GF-D8 (cell line): ENCODE measurements around the gene YBX2.
"Not testable (repeated sequence)": the region's sequence is repeated elsewhere in the genome, so short reads cannot be mapped to it uniquely, and the experiment has no call there.

Experiments
- DNase-seq: peaks from one replicate; lab custom pipeline; 2025; lab: John Stamatoyannopoulos, UW

YBX2 gene

DNA sequence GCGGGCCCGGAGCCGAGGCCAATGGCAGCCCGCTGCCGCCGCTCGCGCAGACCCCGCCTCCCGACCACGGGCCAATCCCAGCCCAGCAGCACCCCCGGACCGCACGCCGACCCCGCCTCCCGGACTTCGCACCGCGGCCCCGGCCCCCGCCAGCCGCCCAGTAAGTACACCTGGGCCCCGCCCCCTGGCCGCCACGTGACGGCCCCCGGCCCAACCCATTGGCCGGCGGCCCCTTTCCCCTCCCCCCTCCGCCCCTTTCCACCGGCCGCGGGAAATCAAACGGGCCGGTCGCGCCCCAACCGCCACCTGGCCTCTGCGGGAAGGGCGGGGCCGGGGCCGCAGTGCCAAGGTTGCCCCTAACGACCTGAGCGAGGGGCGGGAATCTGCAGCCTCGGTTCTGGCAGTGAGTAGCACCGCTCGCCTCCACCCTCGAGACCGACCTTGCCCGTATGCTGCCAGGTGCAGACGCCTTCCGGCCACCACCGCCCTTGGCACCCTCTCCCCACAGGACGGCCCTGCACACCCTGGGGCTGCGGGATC, at the start of gene YBX2:
Gene YBX2 (minus strand): TSS at position 26 of the 540 bp plus-strand sequence. CDS start 139 bp downstream, outside the sequence.
- DNase-seq: peak; percentile 61

DNA sequence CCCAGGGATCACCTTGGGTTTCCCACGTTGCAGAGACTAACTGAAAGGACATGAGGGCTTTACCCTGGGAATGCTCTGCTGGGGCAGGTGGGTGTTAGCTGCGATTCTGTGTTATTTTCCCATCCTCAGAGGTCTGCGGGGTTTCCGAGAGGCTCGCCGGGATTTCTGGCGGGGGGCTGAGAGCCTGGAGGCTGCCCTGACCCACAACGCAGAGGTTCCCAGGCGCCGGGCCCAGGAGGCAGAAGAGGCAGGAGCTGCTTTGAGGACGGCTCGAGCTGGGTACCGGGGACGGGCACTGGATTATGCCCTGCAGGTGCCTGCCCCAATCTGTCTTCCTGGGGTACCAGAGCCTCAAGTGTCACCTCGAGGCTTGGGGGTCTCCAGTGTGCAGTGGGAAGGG, 48.8 kb upstream of the YBX2 start:
- DNase-seq: no peak

DNA sequence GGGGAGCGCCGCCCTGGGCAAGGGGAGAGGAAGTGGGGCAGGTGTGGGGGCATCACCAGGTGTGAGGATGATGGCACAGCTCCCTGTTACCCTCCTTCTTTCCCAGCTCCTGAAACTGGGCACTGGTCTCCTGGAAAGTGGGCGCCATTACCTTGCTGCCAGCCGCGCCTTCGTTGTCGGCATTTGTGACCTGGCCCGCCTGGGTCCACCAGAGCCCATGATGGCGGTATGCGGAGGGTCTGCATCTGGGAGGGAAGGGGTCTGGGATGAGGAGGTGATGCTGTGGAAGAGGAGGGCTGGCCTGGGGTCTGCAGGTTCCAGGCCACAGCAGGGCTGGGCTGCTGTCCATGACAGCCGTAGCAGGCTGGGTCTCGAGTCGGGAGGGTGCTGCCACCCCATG, 47.4 kb upstream of the YBX2 start:
- DNase-seq: no peak

DNA sequence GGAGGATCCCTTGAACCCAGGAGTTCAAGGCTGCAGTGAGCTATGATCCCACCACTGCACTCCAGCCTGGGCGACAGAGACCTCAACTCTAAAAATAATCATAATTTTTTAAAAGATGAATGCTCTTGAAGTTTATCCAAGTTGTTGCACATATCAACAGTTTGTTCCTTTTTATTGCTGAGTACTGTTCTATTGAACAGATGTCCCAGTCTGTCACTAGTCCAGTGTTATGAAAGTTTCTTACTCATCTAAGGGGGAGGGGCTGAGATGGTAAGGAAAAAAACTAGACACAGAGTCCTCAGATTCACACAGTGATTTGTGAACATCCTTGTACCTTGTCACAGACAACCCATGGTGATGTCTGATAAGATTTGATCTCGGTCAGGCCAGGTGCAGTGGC, 45.7 kb upstream of the YBX2 start:
- no peak for DNase-seq

DNA sequence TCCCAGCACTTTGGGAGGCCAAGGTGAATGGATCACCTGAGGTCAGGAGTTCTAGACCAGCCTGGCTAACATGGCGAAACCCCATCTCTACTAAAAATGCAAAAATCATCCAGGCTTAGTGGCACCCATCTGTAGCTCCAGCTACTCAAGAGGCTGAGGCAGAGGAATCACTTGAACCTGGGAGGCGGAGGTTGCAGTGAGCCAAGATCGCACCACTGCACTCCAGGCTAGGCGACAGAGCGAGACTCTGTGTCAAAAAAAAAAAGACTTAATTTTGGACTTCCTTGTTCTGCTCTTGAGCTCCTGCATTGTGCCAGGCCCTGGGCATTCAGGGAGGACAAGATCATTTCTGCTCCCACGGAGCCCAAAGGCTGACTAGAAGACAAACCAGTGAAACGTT, 43.2 kb upstream of the YBX2 start:
- not testable (repeated sequence) for DNase-seq

DNA sequence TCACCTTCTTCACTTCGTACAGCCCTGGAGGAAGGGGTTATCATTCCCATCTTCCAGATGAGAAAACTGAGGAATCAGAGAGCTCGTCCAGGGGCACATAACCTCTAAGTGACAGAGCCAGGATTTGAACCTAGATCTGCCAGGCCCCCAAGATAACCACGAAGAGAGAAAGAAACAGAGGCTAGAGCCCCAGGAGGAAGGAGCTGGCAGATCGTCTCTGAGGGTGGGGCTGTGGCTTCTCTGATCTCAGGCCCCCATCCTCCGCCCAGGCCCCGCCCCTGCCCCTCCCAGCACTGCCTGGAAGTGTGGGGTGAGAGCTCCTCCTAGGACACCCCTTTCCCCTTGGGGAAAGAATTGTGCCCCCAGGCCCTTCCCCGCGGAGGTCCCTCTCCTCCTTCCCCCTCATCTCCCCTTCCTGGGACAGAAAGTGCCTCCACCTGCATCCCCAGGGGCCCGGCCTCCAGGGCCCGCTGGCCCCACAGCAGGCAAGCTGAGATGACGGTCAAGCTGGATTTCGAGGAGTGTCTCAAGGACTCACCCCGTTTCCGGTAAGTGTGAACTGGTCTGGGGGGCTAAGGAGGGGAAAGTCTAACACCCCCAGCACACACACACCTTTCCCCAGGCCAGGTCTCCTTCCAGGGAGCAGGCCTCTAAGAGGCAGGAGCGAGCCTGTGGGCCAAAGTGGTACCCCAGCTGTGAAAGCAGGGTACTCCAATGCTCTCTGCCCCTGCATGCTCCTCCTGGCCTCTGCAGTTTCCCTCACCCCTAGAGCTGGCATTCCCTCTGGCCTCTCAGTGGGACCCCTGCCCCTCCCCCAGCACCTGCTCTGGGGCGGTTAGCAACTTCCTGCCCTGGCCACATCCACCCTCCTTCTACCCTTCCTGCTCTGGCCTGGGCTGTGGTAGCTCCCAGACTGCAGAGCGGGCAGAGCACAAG, 42.1 kb upstream of the YBX2 start, which contains the start of gene ACAP1:
Gene ACAP1 (plus strand): TSS at position 290 of the 936 bp plus-strand sequence. CDS start 206 bp downstream, at position 496.
- peak; percentile 12 for DNase-seq

DNA sequence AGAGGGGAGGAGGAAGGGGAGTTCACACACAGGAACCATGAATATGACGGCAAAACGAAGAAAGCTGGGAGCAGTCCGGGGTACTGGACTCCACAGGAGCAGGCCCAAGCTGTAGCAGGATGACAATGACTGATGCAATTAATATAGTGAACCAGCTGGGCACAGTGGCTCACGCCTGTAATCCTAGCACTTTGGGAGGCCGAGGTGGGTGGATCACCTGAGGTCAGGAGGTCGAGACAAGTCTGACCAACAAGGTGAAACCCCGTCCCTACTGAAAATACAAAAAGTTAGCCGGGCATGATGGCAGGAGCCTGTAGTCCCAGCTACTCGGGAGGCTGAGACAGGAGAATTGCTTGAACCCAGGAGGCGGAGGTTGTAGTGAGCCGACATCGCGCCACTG, 41.3 kb upstream of the YBX2 start:
- not testable (repeated sequence) for DNase-seq

DNA sequence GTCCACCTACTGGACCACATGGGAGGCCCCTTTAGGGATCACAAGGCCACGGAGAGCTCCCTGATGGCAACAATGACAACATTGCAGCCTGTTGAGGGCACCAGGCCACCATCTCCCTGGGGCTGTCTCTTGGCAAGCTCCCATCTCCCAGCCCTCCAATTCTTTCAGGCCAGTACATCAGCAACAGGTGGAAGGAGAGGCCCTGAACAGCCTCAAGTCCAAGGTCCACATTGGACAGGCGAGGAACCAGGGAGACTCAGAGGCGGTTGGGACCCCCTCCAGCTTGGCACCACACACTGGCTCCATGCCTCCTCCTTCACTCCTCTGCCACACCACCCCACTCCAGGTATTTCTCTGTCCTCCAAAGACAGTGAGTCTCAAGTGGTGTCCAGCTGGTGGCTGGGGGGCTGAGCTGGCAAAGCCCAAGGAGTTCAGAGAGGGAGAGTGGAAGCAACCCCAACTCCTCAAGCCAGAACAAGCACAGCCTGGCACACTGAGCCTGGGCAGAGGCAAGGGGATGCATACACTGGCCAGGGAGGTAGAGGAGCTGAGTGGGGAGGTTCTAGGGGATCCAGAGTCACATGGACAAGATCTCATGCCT, 40.6 kb upstream of the YBX2 start:
- DNase-seq: no peak

DNA sequence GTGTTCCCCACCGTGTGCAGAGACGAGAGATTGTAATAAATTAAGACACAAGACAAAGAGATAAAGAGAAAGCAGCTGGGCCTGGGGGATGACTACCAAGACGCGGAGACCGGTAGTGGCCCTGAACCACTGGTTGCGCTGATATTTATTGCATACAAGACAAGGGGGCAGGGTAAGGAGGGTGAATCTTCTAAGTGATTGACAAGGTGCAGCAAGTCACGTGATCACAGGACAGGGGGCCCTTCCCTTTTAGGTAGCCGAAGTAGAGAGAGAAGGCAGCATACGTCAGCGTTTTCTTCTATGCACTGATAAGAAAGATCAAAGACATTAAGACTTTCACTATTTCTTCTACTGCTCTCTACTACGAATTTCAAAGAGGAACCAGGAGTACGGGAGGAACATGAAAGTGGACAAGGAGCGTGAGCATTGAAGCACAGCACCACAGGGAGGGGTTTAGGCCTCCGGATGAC, 38.2 kb upstream of the YBX2 start:
- not testable (repeated sequence) for DNase-seq

DNA sequence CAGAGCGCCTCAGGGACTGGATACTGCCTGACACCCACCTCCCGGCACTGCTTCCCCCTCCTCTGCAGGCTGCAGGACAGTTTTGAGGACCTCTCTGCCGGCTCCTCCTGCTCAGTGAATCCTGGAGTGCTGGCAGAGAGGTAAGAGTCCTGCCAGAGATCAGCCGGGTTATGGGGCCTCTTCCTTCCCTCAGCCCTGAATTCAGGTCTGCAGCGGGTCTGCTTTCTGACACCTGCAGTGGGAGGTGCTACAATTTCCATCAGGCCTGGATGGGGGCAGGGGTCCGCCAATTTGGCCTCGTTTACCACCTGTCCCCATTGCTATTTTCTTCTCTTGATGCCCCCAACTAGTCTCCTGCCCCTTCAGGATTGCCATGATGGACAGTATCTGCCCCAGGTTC, 37.7 kb upstream of the YBX2 start:
- no peak for DNase-seq

DNA sequence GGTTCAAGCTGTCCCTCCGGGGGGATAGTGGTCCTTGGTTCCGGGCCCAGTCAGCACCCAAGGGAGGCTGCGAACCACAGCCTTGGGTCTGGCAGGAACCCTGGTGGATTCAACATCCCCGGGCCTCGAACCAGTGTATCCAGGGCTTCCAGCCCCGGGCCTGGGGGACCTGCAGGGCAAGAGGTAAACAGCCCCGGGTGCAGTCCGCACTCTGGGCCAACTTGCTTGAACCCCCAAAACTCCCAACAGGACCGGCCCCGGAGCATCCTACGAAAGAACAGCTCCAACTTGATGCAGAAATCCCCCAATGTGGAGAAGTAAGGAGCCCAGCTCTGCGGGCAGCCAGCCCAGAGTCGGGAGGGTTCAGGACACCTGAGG, 36.2 kb upstream of the YBX2 start:
- DNase-seq: no peak

DNA sequence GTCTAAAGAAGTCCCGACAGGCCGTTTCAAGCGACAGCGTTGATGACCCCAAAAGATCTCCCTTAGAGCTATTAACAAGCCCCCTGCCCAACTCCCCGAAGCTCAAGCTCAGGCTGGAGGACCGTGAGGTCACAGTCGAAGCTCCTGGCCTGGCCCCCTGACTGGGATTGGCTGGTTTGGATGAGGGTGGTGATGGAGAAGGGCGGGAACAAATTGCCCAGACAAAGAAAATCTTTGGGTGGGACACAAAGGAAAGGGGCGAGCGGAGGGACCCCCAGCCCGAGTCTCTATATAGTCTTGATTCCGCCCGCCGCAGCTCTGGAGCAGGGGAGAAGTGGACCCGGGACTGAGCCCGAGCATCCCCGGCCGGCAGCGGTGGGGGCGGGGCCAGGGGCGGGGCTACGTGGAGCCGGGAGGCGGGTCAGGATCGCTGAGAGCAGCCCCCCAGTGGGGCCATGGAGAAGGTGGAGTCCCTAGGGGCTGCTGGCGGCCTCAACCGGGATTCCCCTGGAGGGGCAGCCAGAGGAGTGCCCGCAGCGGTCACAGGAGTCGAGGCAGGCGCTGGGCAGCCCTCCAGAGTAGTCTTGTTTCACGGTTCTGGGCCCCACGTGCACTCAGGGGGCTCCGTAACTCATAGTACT, 35.7 kb upstream of the YBX2 start:
- peak; percentile 17 for DNase-seq

DNA sequence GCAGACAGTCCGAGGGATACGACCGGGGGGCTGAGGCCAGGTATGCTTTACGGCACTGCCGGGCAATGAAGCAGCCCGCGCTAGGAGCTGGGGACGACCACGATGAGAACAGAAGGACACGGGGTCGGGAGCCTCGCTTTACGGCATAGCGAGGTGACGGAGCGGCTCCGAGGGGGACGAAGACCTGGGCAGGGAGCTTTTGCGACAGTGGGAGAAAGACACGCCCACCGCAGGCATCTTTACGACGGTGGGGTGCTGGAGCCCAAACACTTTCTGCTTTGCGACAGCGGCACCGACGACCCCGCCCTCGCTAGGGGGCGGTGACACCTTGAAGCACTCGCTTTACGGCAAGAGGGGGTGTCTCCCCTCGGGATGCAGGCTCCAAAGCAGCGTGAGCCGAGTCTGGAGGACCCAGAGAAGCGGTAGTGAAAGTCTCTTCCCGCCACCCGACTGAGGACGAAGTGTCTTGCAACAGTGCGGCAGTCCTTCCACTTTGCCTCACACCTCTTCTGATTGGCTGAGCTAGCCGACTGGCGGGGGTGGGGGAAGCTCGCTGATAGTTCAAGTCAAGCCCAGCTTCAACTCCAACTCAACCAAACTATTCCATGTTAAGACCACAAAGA, 35.0 kb upstream of the YBX2 start:
- DNase-seq: peak; percentile 82

DNA sequence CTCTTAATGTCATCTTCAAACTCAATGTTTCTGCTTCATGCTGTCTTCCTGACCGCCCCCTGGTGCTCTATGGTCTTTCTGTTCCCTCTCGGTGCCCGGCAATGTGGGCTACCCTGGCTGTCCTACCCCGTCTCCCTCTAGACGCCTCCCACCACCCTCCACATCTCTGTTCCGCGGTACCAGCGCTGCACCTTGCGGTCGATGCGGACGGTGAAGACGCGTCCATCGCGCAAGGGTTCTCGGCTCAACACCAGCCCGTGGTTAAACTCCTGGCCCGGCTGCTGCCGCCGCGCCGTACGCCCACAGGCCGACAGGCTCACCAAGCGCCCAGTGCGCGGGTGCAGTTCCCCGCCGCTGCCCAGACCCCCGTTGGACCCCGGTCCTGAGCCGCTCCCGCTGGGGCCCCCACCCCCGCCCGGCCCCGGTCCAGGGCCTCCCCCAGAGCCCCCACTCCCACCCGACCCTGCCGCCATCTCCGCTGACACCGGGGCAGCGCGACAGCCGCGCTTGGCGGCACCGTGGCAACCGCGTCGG, 34.5 kb upstream of the YBX2 start, which contains the start of gene NEURL4:
Gene NEURL4 (minus strand): TSS at position 496 of the 534 bp plus-strand sequence. CDS start 23 bp downstream, at position 473.
- no peak for DNase-seq

DNA sequence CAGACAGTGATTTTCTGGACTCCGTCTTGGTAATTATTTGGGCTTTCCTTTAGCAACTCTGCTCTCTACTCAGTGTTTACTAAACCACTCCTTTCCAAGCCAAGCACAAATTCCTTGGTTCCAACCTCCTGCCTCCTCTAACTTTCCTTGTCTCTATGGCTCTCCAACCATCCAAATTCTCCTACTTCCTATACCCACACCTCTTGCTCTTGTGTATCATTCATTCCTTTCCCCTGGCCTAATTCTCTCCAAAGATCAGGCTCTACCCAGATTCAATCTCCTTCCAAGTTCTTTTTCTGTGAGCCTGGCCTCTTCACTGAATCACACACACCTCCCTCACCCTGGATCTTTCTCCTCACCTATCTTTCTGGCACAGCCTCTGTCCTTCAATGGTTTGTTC, 33.6 kb upstream of the YBX2 start:
- DNase-seq: no peak

DNA sequence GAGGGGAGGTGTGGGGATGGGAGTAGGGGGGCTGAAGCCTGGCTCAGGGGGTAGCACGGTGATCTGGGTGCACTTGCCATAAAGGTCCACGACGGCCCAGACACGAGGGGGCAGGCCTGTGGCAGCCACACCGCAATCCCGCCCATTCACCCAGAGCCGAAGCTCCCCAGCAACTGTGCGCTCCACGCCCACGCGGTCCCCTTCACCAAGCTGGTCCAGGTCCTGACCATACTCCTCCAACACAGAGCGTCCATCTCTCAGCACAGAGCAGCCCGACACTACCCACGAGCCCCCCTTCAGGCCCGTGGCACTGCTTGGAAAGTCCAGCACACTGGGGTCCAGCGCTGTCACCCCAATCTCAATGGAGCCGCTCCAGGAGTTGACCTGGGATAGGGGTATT, 33.1 kb upstream of the YBX2 start:
- no peak for DNase-seq

DNA sequence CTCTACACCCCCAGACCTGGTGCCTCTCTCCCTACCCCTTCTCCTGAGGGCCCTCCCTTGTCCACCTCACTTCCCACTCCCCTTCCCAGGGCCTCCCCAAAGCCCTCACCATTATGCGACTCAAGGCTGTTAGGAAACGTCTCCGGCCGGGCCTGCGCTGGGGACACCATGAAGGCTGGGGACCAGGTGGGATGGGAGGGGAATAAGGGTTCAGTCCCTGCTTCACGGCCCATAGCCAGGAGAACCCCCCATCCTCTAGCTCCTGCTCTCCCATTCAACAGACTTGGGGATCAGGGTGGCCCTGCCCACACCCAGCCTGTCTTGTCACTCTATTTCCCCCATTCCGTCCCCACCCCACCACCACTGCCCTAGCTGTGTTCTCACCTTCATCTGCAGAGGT, 32.6 kb upstream of the YBX2 start:
- no peak for DNase-seq

DNA sequence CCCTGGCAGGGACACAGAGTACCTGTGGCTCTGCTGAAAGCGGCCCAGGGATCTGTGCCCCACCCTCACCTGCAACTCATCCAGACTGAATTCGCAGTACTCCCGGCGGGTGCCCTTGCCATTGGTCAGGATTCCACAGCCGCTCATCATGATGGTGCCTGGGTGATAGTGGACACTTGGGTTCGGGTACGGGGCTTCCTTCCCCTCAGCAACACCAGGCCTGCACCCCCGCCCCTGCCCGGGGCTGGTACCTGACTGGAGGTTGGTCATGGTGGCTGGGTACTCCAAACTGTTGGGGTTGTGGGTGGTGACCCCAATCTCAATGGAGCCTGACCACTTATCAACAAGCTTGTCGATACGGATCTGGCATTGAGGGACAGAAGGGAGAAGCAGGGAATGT, 31.7 kb upstream of the YBX2 start:
- DNase-seq: no peak

DNA sequence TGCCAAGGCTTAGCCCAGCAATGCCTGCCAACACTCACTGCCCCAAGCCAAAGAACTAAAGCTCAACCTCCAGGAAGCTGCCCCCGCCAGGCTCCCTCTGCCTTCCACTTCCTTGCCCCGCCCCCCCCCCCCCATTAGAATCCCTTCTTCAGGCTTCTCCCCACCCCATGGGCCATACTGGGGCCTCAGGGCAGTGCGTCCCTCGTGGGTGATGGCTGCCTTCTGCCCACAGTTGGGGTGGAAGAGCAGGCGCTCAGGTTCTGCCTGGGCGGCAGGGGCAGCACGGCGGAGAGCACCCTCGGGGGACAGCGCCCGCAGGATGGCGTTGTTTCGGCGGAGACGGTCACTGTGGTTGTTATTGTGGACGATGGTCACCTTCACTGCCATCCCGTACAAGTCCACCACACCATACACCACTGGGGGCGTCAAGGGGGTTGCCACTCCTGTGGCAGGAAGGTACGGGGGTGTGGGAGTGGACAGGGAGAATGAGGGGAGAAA, 30.6 kb upstream of the YBX2 start:
- DNase-seq: no peak

DNA sequence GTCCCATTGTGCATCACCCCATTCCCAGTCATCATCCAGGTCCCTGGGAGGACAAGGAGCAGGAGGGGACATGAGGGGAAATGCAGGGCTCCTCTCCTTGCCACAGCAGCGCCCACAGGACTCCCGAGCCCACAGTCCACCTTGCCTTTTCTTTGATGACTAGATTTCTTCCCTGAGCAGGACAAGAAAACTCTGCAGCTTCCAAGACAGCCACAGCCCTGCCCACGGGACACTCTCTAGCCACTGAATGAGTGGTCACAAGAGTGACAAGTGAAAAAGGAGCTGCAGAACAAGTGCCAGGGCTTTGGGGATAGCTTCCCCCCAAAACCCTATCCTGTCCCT, 30.0 kb upstream of the YBX2 start:
- no peak for DNase-seq

DNA sequence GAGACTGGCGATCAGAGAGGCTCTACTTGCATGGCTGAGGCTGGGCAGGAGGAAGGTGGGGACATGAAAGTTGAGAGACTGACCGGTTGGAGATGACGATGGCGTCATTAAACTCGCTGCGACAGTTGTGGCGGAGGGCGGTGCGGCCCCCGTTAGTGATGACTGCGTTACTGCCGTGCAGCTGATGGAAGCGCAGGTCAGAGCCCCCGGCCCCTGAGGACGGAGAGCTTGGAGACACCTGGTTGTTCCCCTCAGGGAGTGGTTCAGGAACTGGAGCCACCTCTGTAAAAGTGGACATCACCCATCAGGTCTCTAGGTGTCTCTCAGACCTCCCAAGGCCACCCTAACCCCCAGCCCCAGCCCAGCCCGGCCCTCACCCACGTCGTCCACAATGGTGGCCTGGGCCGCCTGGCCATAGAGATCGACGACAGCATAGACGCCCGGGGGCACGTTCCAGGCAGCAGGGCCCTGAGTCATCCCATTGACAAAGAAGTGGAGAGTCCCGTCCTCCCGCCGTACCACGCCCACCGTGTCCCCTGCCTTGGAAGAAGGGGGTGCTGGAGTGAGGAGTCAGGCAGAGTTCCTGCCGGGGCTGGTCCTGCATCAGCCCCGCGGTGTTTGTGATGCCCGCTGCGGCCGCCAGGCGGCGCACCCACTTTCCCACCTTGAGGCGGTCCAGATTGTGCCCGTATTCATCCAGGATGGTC, 29.4 kb upstream of the YBX2 start:
- DNase-seq: no peak
